Fibroblast of the aortic adventitia (primary cell): Measurements from ENCODE around the gene IGF2. TPM values are rescaled to one million over a fixed set of nuclear protein-coding genes. Genes with fewer than 3 reads are reported as not detected.

Experiments used
- DNase-seq: peaks from one replicate; pipeline ENCODE4 v3.0.0-alpha.2; 2010; ENCODE audit warnings: low read depth
- H3K4me3 ChIP-seq: 2 replicates; pipeline ENCODE4 v1.5.1; 2011; ENCODE audit warnings: low read depth, mild to moderate bottlenecking, control low read depth, low read length, moderate library complexity
- CTCF ChIP-seq: IDR thresholded peaks from 2 replicates; pipeline ENCODE4 v1.5.1; 2011; ENCODE audit warnings: mild to moderate bottlenecking, low read length, control low read depth, inconsistent platforms; ENCODE audit not compliant: insufficient read depth
- total RNA-seq: library from RNA; depleted of rRNA; stranded (reverse); fragments of >200 nt; gene quantifications from 2 replicates; pipeline ENCODE4 v1.2.3, GENCODE V29; 2012; ENCODE audit warnings: low replicate concordance

The IGF2 gene
- total RNA-seq, 1 donor, result 3.3 TPM

GRCh38 chr11:2132246-2132645 lies 6.9 kb downstream of the IGF2 start:
- TF ChIP-seq CTCF, result no peak
- no peak for DNase-seq
- H3K4me3 ChIP-seq, result no peak overlapping the region

- no peak for DNase-seq
- no peak overlapping the region for H3K4me3 ChIP-seq
- TF ChIP-seq CTCF, result no peak
Measured at GRCh38 chr11:2131371-2132236, 7.6 kb downstream of the IGF2 start.

GRCh38 chr11:2130881-2131352 lies 8.3 kb downstream of the IGF2 start:
- H3K4me3 ChIP-seq, result no peak overlapping the region
- no peak for TF ChIP-seq CTCF
- no peak for DNase-seq

GRCh38 chr11:2129699-2130366 lies 9.4 kb downstream of the IGF2 start:
- DNase-seq, result no peak
- no peak overlapping the region for H3K4me3 ChIP-seq
- TF ChIP-seq CTCF, result no peak

GRCh38 chr11:2129308-2129698 lies 9.9 kb downstream of the IGF2 start:
- no peak for TF ChIP-seq CTCF
- no peak for DNase-seq

GRCh38 chr11:2128511-2129307 lies 10.5 kb downstream of the IGF2 start:
- no peak overlapping the region for H3K4me3 ChIP-seq
- DNase-seq, result no peak
- no peak for TF ChIP-seq CTCF

More at GRCh38 chr11:2129308-2129698, 9.9 kb downstream of the IGF2 start:
- no peak overlapping the region for H3K4me3 ChIP-seq
